GM18511 (cell line): ENCODE data around the gene VILL.
"Not testable (repeated sequence)": the region's sequence is repeated elsewhere in the genome, so short reads cannot be mapped to it uniquely, and the experiment has no call there.

Experiments
- ATAC-seq: cut with Tn5 transposase; IDR thresholded peaks from one replicate; pipeline ENCODE4 v1.9.1; 2021; ENCODE audit warnings: mild to moderate bottlenecking, moderate library complexity; ENCODE audit not compliant: unreplicated experiment

The VILL gene

DNA sequence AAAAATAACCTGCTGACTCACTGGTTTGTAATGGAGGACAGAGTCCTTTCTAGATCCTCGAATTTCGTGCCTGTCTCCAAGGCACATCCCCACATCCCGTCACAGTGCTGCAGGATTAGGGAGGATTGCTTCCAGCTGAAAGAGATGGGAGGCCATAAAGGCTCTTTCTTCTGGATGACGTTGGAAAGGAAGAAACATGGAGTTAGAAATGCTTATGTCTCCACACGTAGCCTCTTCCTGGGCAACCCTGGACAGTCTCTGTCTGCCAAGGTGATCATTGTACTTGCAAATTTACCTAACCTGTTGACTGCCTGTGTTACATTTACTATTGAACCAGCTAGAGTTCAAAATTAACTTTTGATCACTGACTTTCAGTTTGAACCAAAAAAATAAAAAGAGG, 27.6 kb upstream of the VILL start:
- ATAC-seq, result no peak

DNA sequence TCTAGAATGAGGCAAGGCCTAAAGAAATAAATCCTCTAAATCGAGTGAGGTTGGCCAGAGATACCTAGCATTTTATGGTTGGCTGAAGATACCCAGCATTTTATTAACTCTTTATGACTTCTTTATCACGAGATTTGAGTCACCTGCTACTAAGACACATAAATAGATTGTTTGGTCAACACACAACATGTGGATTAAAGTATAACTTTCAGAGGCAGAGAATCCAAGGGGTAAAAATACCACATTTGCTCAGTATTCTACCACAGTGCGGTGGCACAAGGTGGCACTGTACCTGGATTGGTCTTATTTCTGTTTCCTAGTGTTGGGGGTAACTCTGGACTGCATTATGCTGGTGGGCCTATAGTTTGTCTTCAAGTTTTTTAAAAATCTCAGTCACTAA, 27.0 kb upstream of the VILL start:
- no peak for ATAC-seq

DNA sequence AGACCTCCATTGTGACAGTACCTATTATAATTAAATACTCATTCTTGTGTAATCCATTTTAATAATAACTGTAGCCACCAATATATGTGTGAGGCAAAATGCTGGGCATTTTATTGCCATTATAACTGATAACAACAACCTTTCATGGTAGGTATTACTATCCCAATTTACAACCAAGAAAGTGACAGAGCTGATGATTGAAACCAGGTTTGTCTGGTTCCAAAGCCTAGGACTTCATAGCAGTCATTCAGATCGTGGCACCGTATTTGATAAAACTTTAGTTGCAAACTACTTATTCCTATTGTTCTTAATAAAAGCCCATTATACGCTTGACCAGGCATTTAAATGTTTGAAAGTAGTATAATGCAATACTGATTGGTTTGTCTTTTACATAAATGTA, 26.4 kb upstream of the VILL start:
- ATAC-seq, result no peak

DNA sequence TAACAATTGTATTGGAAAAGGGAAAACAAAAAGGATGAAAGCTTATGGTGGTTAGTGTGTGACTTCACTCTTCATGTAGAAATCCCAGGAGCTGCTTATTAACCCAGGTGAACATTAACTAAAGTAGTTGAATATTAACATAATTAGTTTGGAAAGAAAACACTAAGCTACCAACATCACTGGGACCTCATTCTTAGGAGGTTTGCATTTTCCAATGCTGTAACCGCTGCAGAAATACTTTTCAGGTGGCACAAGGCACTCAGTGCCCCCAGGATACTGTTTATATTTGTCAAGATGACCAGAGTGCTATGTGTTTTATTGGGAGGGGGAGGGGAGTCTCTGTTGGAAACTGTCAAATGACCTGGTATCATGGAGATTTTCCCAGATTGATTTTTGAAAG, 25.9 kb upstream of the VILL start:
- ATAC-seq, result no peak

DNA sequence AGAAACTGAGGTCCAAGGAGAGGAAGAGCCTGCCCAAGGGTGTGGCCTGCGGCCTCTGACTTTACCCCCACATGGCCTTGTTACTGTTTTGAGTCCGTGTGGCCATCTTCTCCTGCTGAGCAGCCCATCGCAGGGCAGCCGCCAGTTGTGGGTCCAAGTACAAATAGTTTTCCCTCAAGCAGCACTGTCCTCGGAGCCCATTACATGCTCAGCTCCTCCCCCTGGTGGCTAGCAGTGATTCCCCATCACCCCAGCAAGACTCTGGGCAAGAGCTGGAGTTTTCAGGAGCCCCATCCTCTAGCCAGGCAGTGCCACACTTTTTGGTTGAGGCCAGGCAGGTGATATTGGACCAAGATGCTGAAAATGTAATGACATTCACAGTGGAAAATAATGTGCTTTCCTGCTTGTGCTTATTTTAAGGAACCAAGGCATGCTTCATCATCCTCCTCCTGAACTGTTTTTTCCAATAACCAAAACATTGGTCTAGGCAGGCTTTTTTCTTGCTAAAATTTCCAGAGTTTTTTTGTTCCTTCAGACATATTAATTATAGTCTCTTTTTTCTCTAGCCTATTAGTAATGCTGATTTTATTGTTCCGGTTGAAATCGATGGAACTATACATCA, 23.2 kb upstream of the VILL start:
- peak; percentile 75 for ATAC-seq

DNA sequence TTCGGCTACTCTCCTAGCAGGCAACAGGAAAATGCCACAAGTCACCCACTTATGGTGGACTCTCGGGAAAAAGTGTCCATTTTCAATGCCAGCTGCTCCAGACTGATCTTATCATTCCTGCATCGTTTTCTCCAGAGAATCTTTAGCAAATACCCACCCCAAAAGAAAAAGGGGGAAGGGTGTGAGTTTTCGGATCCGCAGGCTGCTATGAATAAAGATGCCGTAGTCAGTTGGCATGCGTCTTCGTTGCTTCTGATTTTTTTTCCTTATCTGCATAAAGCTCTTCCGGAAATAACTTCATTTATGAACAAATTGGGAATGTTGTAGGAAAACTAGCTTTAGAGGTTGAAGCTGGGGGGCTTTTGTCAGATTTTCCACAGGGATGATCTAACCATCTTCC, 22.4 kb upstream of the VILL start:
- ATAC-seq, result no peak

DNA sequence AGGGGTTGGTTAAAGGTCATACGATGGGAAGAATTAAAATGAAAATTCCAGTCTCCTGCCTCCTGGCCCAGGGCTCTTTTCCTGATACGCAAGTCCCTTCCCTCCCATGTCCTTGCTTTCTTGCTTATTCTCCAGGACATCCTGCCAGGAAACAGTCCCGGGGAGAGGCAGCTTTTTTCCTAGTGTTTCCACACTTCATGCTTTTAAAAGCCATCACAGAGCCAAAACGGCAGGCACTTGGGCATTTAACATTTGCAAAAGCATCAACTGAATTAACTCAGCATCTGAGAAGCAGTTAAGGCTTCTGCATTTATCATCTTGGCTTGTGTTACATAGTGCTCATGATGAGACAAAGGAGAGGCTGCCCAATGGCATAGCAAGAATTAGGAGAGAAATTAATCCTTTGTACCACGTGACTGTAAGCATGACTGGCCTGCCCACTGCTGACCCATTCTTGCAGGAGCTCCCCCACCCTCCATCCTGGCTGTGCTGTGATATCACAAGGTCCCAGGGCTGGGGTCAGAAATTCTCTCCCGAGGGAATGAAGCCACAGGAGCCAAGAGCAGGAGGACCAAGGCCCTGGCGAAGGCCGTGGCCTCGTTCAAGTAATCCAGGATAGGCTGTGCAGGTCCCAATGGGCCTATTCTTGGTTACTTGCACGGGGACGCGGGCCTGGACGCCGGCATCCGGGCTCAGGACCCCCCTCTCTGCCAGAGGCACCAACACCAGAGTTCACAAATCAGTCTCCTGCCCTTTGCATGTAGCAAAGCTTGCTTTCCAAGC, 21.6 kb upstream of the VILL start:
- no peak for ATAC-seq

DNA sequence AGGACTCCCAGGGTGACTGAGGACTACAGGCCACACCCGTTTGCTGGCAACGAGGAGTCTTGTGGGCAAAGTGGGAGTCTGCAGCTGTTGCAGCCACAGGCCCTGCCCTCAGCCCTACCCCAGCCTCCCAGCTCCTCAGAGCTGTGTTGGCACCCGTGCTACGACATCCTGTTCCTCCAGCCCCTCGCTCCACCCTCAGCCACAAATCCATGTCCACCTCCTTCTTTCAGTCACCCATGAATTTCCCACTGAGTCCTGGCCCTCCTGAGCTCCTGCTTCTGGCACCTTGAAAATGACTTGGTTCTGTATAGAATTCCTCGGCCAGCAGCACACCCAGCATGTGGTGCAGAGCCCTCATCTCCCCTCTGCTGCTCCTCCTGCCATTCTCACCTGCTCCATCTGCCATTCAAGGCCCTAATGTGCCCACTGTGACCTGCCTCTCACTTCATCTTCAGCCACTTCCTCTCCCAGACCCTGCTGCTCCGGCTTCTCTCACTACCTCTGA, 20.9 kb upstream of the VILL start:
- ATAC-seq, result no peak

DNA sequence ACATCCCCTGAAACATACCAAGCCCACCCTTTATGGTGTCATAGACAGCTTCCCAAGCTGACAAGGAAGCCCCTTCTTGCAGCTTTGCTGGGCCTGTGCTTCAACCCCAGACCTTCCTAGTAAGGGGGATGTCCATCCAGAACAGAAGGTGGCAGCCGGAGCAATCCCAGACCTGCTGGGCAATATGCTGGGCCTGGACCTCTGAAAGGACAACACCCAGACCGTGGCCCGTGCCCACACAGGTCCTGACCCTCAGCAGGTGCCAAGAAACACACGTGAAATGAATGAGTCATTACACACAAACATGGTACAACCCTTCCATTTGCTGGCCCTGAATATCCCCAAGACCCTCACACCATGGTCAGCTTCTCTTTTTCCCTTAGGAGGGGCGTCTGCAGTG, 19.8 kb upstream of the VILL start:
- no peak for ATAC-seq

DNA sequence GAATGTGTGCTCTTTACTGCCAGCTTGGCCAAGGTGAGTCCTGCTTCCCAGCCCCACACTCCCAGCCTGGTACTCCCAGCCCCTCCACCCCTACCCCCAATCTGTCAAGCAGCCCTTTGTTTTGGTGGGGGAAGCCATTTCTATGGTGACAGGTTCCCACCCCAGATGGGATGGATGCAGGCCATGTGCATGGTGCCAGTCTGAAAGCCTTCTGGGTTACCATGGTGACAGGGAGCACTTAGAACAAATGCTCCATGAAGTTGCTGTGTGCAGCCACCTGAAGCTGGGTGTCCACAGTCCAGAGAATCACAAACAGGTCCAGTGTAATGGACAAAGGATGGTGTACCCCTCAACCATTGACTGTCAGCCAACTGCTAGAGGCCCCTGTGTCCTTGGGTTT, 19.1 kb upstream of the VILL start:
- no peak for ATAC-seq

DNA sequence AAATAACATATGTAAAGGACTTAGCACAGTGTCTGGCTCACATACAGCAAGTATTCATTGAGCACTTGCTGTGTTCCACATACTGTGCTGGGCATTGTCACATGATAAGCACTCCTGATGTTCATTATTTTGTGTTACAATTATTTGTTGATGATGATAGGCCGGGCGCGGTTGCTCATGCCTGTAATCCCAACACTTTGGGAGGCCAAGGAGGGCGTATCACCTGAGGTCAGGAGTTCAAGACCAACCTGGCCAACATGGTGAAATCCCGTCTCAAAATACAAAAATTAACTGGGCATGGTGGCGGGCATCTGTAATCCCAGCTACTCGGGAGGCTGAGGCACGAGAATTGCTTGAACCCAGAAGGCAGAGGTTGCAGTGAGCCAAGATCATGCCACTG, 18.5 kb upstream of the VILL start:
- not testable (repeated sequence) for ATAC-seq

DNA sequence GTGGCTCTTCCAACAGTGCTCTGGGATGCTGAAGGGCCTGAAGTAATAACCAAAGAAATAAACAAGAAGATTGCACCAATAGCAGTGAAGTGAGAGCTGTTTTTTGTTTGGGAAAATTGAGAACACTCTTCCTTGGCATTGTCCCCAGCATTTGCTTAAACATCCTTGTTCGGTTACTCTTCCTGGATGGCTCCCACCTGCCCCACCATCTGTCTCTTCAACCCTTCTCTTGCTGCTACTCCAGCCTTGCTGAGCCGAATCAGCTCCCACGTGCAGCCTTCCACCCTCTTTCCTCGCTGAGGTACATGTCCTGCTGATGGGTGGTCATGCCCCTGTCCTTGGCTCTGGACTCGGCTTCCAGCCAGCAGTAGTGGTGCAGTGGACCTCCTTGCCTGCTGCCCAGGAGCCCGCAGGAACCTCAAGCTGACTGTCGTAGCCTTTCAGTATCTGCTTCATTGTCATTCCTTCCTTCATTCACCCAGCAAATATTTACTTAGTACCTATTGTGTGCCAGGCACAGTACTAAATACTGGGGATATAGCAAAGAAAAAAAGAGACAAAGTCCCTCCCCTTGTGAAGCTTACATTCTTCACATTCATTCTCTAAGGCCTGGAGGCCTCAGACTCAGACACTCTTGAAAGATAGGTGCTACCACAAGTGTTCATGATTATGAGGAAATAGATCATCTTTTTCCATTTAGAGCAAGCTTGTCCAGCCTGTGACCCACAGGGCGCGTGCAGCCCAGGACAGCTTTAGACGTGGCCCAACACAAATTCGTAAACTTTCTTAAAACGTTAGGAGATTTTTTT, 17.1 kb upstream of the VILL start:
- no peak for ATAC-seq

DNA sequence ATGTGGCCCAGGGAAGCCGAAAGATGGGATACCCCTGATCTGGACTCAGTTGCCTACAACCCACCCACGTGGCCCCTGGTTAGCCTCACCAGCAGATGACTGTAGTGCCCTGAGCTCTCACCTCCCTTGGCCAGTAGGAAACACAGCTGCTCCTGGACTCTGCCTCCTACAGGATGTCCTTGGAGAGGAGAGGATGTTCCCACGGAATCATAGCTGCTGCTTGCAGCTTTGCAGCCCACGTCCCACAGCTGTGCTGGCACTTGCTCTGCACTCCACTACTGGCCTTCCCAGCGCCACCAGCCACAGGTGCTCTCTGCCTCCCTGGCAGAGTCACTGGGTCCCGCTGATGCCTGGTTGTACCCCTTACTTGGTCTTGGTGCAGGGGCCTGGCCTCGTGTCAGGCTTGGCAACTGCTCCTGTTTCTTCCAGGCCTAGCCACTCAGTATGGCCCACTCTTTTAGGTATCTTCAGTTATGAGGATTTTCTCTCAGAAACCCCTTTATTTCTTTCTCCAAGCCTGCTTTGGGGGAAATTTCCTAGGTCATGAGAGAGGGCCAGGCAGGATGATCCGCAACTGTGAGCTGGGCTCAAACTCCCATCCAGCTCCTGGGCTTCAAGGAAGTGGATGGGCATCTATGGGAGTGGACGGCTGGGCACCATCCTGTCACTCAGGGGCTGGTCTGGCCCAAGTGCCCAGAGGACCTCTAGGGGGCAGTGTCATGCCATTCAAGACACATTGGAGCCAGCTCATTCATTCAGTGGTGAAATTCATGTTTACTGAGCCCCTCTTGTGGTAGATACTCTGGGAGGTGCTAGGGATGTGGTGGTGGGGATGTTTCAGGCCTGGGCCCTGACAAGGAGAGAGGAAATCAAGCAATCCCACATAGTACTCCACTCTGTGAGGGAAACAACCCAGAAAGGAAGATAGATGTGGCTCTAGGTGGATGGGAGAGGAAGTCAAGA, 16.2 kb upstream of the VILL start:
- ATAC-seq, result peak; percentile 99

DNA sequence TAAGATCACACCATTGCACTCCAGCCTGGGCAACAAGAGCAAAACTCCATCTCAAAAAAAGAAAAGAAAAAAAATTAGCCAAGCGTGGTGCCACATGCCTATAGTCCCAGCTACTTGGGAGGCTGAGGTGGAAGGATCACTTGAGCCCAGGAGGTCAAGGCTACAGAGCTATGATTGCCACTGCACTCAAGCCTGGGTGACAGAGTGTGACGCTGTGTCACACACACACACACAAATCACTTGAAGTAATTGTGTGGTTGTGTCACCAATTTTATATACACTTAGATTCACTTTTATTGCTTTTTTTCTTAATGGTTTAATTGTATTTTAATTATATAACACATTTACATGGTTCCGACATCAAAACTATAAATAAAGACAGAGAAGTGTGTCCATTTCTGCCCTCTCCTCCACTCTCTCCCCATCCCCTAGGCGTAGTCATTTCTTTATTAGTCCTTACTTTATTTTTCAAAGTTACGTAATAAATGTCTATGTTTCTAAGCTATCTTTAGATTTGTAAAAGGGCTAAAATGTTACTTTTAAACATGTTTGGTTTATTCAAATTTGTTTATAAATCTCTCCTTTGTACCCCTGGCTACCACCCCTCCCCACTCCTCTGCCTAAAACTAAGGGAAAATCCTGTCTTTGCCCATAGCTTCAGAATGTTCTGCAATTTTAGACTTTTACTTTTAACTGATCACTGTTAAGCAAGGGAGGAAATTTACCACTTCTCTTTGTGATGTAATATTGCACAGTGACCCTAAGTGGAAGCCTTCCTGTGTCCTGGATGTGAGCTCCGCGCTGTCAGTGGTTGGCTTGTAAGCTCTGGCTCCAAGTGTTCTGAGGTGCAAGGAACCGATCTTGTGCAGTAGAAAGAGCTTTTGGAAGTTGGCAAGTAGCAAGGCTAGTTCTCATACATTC, 10.8 kb upstream of the VILL start:
- ATAC-seq, result no peak

DNA sequence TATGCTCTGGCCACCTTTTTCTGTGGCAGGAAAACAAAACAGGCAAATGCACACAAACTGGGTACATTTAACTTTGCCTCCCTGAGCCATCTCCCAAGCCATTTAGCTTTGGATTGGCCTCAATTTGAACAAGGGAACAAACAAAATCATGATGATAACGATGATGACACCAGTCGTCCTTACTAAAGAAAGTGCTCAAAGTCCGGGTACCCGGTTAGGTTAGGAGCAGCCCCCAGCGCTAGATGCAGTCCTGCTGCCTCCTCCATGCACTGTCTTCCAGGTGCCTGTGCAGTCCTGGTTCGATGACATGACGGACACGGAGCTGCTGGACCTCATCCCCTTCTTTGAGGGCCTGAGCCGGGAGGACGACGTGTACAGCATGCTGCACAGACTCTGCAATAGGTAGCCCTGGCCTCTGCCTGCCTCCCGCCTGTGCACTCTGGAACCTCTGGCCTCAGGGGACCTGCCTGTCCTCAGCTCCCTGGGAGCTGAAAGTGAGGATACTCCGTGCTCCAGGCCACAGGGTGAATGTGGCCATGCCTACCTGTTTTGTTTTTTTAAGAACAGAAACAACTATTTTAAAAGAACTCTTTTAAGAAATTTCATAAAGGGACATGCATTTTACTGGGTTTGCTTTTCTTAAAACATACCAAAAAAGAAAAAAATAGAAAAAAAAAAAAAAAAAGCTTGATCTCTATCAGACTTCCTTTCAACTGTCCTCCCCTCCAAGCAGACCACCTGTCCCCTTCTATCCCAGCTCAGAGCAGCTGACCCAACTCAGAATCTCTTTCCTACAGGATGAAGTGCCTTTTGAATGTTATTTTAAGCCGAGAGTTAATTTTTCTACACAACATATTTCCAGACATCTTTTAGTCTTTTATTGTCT, 9.9 kb upstream of the VILL start:
- no peak for ATAC-seq

DNA sequence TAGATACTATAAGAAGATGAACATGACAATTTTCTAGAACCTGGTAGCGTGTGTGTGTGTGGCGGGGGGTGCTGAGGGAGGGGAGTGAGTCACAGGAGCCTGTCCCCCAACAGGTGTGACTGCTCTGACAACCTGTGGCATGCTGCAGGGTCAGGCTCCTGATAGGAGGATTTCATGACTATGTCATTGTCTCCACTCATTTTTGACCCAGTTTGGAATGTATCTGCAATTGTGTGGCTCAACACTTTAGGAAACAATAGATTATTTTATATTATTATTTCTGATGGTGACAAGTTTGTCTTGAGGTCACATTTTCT, 9.3 kb upstream of the VILL start:
- ATAC-seq, result no peak

DNA sequence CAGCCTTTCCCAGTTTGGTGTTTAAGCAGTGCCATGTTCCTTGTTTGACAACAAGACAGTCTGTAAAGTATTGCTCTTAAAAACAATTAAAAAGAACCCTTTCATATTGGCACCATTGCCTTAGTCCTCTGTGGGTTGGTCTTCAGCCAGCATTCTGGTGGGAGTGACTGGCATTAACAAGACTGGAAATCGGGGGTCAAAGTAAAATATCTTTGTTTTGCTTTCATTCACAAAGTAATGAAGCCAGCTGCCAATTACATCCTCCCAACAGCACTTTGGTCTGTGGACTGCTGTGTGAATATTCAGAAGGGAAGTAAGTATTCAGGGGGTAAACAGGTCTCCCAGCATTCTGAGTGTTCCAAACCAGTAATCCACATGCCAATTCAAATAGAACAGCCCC, 8.3 kb upstream of the VILL start:
- ATAC-seq, result no peak

DNA sequence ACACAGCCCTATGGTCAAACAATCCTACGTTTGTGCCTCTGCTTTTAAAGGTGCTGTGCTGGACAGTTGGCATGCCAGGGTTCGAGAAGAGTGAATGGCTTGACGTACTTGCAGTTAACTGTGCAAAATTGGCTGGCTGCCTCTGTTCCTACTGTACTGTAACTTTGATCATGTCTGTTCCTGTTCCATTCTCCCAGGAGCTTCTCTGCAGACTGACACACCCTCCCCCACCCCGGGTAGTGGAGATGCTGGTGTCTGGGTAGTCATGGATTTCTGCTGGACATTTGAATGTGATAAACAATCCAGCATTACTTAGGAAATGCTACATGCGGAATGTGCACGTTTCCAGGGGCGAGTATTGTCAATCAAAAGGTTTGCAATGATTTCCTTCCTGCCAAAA, 6.5 kb upstream of the VILL start:
- no peak for ATAC-seq

DNA sequence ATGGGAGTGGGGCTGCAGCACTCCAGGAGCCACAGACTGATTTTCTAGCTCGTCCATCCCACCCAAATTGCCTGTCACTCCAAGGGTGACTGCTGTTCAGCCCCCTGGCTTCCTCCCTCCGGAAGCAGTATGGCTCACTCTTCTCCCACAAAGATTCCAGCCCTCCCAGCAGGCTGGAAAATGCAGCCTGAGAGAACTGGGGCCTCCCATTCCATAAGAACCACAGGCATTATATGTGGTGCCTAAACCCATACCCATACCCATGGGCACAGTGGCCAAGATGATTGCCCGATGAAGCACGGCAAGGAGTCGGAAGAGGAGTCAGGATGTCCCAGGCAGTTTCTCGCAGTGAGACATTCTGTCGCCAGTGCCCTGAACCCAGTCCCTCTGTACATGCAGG, 6.0 kb upstream of the VILL start:
- ATAC-seq, result no peak
